GM23248 (cell line): ENCODE results near the gene KRT82.

ENCODE experiments used
- EZH2 ChIP-seq: fragments of 200-600 bp; sonication (generic); IDR thresholded peaks from 2 replicates; pipeline ENCODE4 v1.6.1; 2018; ENCODE audit warnings: antibody characterized with exemption, mild to moderate bottlenecking; ENCODE audit not compliant: insufficient read depth, poor library complexity, severe bottlenecking
- EZH2phosphoT487 ChIP-seq: fragments of 200-600 bp; sonication (generic); IDR thresholded peaks from 2 replicates; pipeline ENCODE4 v1.6.1; 2018; ENCODE audit warnings: antibody characterized with exemption, moderate library complexity, mild to moderate bottlenecking, low read depth; ENCODE audit not compliant: insufficient read depth

DNA sequence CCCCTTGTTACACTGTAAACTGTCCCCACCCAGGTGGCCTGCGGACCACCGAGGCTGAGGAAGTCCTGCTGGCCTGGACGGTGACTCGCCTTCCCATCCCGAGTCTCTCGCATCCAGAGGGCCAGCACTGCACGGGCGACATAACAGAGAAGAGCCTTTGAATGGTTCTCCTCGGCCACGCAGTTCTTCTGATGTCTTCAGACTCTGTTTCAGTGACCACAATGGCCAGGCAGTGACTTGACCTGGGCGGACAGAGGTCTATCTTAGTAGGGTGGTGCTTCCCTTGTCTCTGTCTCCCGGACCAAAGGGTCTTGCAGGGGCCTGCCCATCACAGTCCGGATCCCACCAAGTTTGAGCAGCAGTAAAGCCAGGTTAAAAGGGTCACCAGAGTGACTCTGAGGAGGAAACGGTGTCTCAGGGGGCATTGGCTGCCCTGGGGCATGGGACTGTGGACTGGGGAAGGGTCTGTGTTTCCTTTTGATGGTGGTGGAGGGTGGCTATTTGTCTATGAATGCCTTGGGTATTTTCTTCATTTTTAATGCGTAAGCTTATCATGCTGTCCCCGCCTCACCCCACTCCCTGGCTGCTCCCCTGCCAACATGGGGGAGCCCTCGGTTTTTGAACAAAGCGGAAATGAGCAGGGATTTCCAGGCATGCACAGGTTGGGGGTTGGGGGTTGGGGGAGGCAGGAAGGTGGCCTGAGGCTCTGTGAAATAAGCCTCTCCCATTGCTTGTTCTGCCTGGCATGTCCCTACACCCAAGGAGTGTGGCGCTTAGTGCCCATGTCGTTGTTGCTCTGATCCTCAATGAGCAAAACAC lies 49.2 kb downstream of the KRT82 start:
- no peak for TF ChIP-seq EZH2phosphoT487
- TF ChIP-seq EZH2 = no peak
